Heart left ventricle (tissue), 13 donors: ENCODE data around the gene ANXA8.
"Not testable (repeated sequence)": the region's sequence is repeated elsewhere in the genome, so short reads cannot be mapped to it uniquely, and the experiment has no call there.

Source experiments
- POLR2A ChIP-seq, 2 donors: fragments of 450-650 bp; IDR thresholded peaks; one replicate each; pipeline ENCODE4 v1.6.1; 2017; ENCODE audit warnings: antibody characterized with exemption in 2 of 2, mild to moderate bottlenecking in 2 of 2, moderate library complexity in 2 of 2
- TF ChIP-seq, protein P1 (sequence below), 12 donors: fragments of 200-600 bp; sonication (generic) in 4 of 12; IDR thresholded peaks; one replicate each; pipeline versions ENCODE4 v1.5.0 to v1.8.0; 2018 to 2022; ENCODE audit warnings: antibody characterized with exemption in 12 of 12, mild to moderate bottlenecking in 5 of 12
- donor health status: ischemic (EF 13 %, LVEDD 7.1; RV severe dilation, severe dysfunction).
- donor health status: DM: no; HTN: yes; CAD: no.
- donor health status: DM: no; HTN: no; CAD: no.
- donor health status: ischemic (EF 25% LVEDD 6.9; RV normal size, moderate dysfunction).
- donor health status: ischemic (EF 25% LVEDD 5.7; RV mildly dilated, moderate dysfunction).
- donor health status: ischemic (EF 35%, LVEDD 5.7; RV mildly dilated, moderate dysfunction).
- donor health status: nonischemic (EF 11% LVEDD 7.7; RV severe dilation, severe dysfunction).
- donor health status: DM: yes; HTN: yes; CAD: no.
- donor health status: PGD.
- donor health status: ischemic (EF 29% LVEDD 5.4; RV normal size, mild dysfunction).
- donor health status: nonischemic (EF 23%, LVEDD 6.1; RV moderate dilation, normal function).

DNA sequence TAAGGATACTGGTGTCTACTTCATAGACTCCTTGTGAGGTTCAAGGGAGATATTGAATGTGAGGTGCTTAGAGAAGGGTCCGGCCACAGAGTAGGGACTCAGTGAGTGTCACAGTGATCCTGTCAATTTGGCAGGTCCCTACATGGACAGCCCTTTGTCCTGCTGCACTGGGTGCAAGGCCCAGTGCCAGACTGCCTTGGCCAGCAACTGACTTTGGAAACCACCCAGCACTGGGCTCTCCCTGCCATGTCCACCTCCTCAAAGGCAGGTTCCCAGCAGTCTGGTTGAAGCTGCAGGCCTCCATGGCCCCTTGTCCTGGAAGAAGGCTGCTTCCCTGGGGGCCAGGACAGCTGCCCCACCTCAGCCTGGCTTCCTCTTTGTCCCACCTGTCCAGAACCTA lies 1.5 kb downstream of the ANXA8 start:
- TF ChIP-seq, protein P1, sequence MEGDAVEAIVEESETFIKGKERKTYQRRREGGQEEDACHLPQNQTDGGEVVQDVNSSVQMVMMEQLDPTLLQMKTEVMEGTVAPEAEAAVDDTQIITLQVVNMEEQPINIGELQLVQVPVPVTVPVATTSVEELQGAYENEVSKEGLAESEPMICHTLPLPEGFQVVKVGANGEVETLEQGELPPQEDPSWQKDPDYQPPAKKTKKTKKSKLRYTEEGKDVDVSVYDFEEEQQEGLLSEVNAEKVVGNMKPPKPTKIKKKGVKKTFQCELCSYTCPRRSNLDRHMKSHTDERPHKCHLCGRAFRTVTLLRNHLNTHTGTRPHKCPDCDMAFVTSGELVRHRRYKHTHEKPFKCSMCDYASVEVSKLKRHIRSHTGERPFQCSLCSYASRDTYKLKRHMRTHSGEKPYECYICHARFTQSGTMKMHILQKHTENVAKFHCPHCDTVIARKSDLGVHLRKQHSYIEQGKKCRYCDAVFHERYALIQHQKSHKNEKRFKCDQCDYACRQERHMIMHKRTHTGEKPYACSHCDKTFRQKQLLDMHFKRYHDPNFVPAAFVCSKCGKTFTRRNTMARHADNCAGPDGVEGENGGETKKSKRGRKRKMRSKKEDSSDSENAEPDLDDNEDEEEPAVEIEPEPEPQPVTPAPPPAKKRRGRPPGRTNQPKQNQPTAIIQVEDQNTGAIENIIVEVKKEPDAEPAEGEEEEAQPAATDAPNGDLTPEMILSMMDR (IDR thresholded peaks at IDR 0.05) = not testable (repeated sequence)
- TF ChIP-seq POLR2A (IDR thresholded peaks at IDR 0.05) = not testable (repeated sequence)
